Caco-2 (cell line): ENCODE data around the gene ATP7A. TPM values are rescaled to one million over a fixed set of nuclear protein-coding genes. Genes with fewer than 3 reads are reported as not detected.
"Not testable (repeated sequence)": the region's sequence is repeated elsewhere in the genome, so short reads cannot be mapped to it uniquely, and the experiment has no call there.

Experiments
- BruUV-seq: library from RNA; stranded (reverse); fragments of 400-500 nt; replicated peaks from 2 replicates; lab custom pipeline; 2021; lab: Mats Ljungman, UMichigan
- CTCF ChIA-PET: fragments of 300-600 bp; sonication (Branson Sonifier 250); formaldehyde crosslinking; loops from one replicate; lab custom pipeline; 2022; ENCODE audit warnings: antibody characterized with exemption; lab: Charles Lee
- POLR2A ChIA-PET: fragments of 300-600 bp; sonication (Branson Sonifier 250); formaldehyde crosslinking; loops from one replicate; lab custom pipeline; 2022; ENCODE audit warnings: antibody characterized with exemption; lab: Charles Lee
- DNase-seq, 2 experiments: peaks; one replicate each; pipeline versions ENCODE4 v3.0.0 to v3.0.0-alpha.2; 2020 to 2022
- H3K27me3 ChIP-seq: replicated peaks from 2 replicates; pipeline ENCODE4 v1.6.0; 2011; ENCODE audit warnings: low read length; ENCODE audit not compliant: control insufficient read depth, insufficient read depth
- H3K36me3 ChIP-seq: 2 replicates; pipeline ENCODE4 v1.5.1; 2011; ENCODE audit warnings: low read length; ENCODE audit not compliant: control insufficient read depth, insufficient read depth
- H3K4me1 ChIP-seq: fragments of 250-450 bp; sonication (Bioruptor Pico); 2 replicates; pipeline ENCODE4 v1.5.1; 2020; ENCODE audit warnings: mild to moderate bottlenecking
- H3K4me3 ChIP-seq: 2 replicates; pipeline ENCODE4 v1.5.1; 2011; ENCODE audit warnings: low read depth, mild to moderate bottlenecking, control low read depth, low read length
- H3K9me3 ChIP-seq: fragments of 250-450 bp; sonication (Bioruptor Pico); 2 replicates; pipeline ENCODE4 v1.5.1; 2020; ENCODE audit warnings: mild to moderate bottlenecking, moderate library complexity
- H3K27ac Mint-ChIP-seq: one replicate; pipeline ENCODE4 v1.8.0; 2022; ENCODE audit warnings: mixed read lengths; ENCODE audit not compliant: unreplicated experiment
- H3K27me3 Mint-ChIP-seq: one replicate; pipeline ENCODE4 v1.8.0; 2022; ENCODE audit warnings: mixed read lengths; ENCODE audit not compliant: insufficient read depth, unreplicated experiment
- H3K36me3 Mint-ChIP-seq: one replicate; pipeline ENCODE4 v1.8.0; 2022; ENCODE audit warnings: mild to moderate bottlenecking, mixed read lengths; ENCODE audit not compliant: insufficient read depth, unreplicated experiment
- H3K4me1 Mint-ChIP-seq: one replicate; pipeline ENCODE4 v1.8.0; 2022; ENCODE audit warnings: low read depth, mixed read lengths; ENCODE audit not compliant: unreplicated experiment
- H3K4me3 Mint-ChIP-seq: one replicate; pipeline ENCODE4 v1.8.0; 2022; ENCODE audit warnings: mild to moderate bottlenecking, moderate library complexity, mixed read lengths; ENCODE audit not compliant: unreplicated experiment
- H3K9me3 Mint-ChIP-seq: one replicate; pipeline ENCODE4 v1.8.0; 2022; ENCODE audit warnings: mixed read lengths; ENCODE audit not compliant: unreplicated experiment
- CTCF ChIP-seq, 2 experiments: fragments of 200-600 bp in 1 of 2; IDR thresholded peaks; 1 replicate in 1 of 2; 2 replicates in 1 of 2; pipeline versions ENCODE4 v1.5.1 to v1.8.0; 2011 to 2022; ENCODE audit warnings: antibody characterized with exemption in 1 of 2, control low read depth in 1 of 2, inconsistent platforms in 1 of 2, low read depth in 1 of 2, low read length in 1 of 2, mild to moderate bottlenecking in 1 of 2, moderate library complexity in 1 of 2; ENCODE audit not compliant: insufficient read depth in 1 of 2, severe bottlenecking in 1 of 2, unreplicated experiment in 1 of 2
- intact Hi-C: fragments of 100-400 bp; cut with micrococcal nuclease; formaldehyde crosslinking; loops from one replicate; pipeline ENCODE4 v1.10.0; 2022; ENCODE audit not compliant: unreplicated experiment
- total RNA-seq: library from RNA; stranded (reverse); gene quantifications from 2 replicates; pipeline ENCODE4 v1.2.3, GENCODE V29; 2022

The ATP7A gene
- total RNA-seq, 1 experiment from 2014 or later, result 3.1 TPM

GRCh38 chrX:78075787-78076389, 165.4 kb downstream of the ATP7A start:
- BruUV-seq, result no TSS peak
- H3K36me3 Mint-ChIP-seq, result no peaks in the 10 kb centered on the region

DNA sequence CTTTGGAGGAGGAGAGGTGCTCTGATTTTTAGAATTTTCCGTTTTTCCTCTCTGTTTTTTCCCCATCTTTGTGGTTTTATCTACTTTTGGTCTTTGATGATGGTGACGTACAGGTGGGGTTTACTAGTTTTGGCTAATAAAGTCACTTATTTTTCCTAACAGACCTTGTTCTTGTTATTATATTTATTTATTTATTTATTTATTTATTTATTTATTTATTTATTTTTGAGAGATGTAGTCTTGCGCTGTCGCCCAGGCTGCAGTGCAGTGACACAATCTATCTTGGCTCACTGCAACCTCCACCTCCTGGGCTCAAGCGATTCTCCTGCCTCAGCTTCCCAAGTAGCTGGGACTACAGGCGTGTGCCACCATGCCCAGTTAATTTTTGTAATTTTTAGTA, 170.9 kb downstream of the ATP7A start:
- H3K27ac Mint-ChIP-seq, DNase-seq, H3K27me3 Mint-ChIP-seq, H3K27me3 ChIP-seq, H3K9me3 ChIP-seq, H3K4me1 Mint-ChIP-seq, H3K36me3 ChIP-seq, H3K36me3 Mint-ChIP-seq, H3K4me1 ChIP-seq, POLR2A ChIA-PET, CTCF ChIA-PET, intact Hi-C loops, H3K4me3 ChIP-seq, H3K9me3 Mint-ChIP-seq, H3K4me3 Mint-ChIP-seq, BruUV-seq: not testable (repeated sequence)

More at GRCh38 chrX:78075787-78076389, 165.4 kb downstream of the ATP7A start:
- H3K27me3 ChIP-seq, result no peaks in the 10 kb centered on the region
- Mint-ChIP-seq H3K27ac (no peak overlapping the region), H3K4me1 (no peaks in the 10 kb centered on the region), H3K9me3 (peaks cover 8% of the 10 kb centered on the region), H3K4me3 (no peak overlapping the region), H3K27me3 (peaks cover 3% of the 10 kb centered on the region)
- DNase-seq, result no peak
- ChIA-PET POLR2A (no interaction called here), CTCF (no interaction called here)
- intact Hi-C loops, result no loop called here
- no peaks in the 10 kb centered on the region for H3K9me3 ChIP-seq
- no peak overlapping the region for H3K4me3 ChIP-seq
- no peaks in the 10 kb centered on the region for H3K36me3 ChIP-seq
- no peak for TF ChIP-seq CTCF (IDR thresholded peaks at IDR 0.05; ENCODE audit: insufficient read depth in 1 of 2, low read depth in 1 of 2, low read length in 1 of 2, severe bottlenecking in 1 of 2, unreplicated experiment in 1 of 2)
- H3K4me1 ChIP-seq, result no peaks in the 10 kb centered on the region

DNA sequence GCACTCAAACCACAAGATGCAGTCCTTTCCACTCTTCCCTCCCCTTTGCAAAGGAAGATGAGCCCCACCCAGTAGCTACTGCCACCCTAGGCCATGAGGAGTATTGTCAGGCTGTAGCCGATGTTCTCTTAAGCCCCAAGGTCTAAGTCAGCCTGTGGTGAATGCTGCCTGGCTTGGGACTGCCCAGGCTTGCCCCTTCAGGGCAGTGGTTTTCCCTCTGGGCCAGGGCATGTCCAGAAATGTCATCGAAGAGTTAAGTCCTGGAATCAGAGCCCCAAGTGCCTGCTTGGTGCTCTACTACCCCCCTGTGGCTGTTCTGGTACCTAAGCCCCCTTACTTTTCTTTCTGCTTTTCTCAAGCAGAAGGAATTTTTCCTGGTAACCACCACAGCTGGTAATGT, 181.8 kb downstream of the ATP7A start:
- intact Hi-C loops, result no loop called here
- peak in 1 of 2 experiments; percentile 37 for TF ChIP-seq CTCF (IDR thresholded peaks at IDR 0.05; ENCODE audit: insufficient read depth in 1 of 2, low read depth in 1 of 2, low read length in 1 of 2, severe bottlenecking in 1 of 2, unreplicated experiment in 1 of 2)
- no peak overlapping the region for H3K27ac Mint-ChIP-seq
- no peaks in the 10 kb centered on the region for H3K9me3 ChIP-seq
- H3K36me3 ChIP-seq, result no peaks in the 10 kb centered on the region
- H3K4me1 ChIP-seq, result no peaks in the 10 kb centered on the region
- no peaks in the 10 kb centered on the region for H3K36me3 Mint-ChIP-seq
- BruUV-seq, result no TSS peak
- peak in 1 of 2 experiments; percentile 9 for DNase-seq
- H3K27me3 ChIP-seq, result no peaks in the 10 kb centered on the region
- CTCF ChIA-PET, result interaction anchor here (1.0 kb wide), 1 partner anchor 9 kb away, joined by 3 read pairs; no protein-coding TSS in a partner anchor
- H3K4me3 ChIP-seq, result no peak overlapping the region
- POLR2A ChIA-PET, result interaction anchor here (0.5 kb wide), 1 partner anchor 413 kb away, joined by 3 read pairs; no protein-coding TSS in a partner anchor
- H3K27me3 Mint-ChIP-seq, result peaks cover 11% of the 10 kb centered on the region
- no peaks in the 10 kb centered on the region for H3K4me1 Mint-ChIP-seq
- H3K4me3 Mint-ChIP-seq, result no peak overlapping the region
- no peaks in the 10 kb centered on the region for H3K9me3 Mint-ChIP-seq
